Esophagus muscularis mucosa (tissue), 4 donors: Measurements from ENCODE around the gene P2RX4. TPM values are rescaled to one million over a fixed set of nuclear protein-coding genes. Genes with fewer than 3 reads are reported as not detected.

Experiments
- total RNA-seq, 4 donors: library from RNA; depleted of rRNA; stranded (reverse); fragments of >200 nt; gene quantifications; one replicate each; pipeline versions ENCODE4 v1.1.0 to v1.2.1, GENCODE V29; 2016

P2RX4 gene
- total RNA-seq, 4 donors from 2014 or later: 26.8 to 41.9 (median 30.8) TPM

Other genes with a start within 250 kb of the P2RX4 start
- not detected for gene HNF1A, start 231.6 kb upstream of the P2RX4 start, total RNA-seq
- gene C12orf43, start 193.6 kb upstream of the P2RX4 start, total RNA-seq: 10 to 100 TPM; 14.5 to 22.6 (median 18.5) TPM
- gene OASL, start 170.9 kb upstream of the P2RX4 start, total RNA-seq: under 1 TPM; 0.26 to 0.75 (median 0.46) TPM
- gene P2RX7, start 77.3 kb upstream of the P2RX4 start, total RNA-seq: 1 to 10 TPM; 1.5 to 4.3 (median 2.7) TPM
- 10 to 100 TPM; 23.9 to 45.0 (median 37.4) TPM for gene CAMKK2, start 86.6 kb downstream of the P2RX4 start, total RNA-seq
- gene ANAPC5, start 142.3 kb downstream of the P2RX4 start, total RNA-seq: 10 to 100 TPM; 70.9 to 81.8 (median 75.5) TPM
- 10 to 100 TPM; 39.6 to 69.9 (median 46.6) TPM for gene RNF34, start 190.0 kb downstream of the P2RX4 start, total RNA-seq